ENCODE measurements around the gene UXS1. TPM values are rescaled to one million over a fixed set of nuclear protein-coding genes. Genes with fewer than 3 reads are reported as not detected.

The UXS1 gene
- 67.4 TPM for total RNA-seq

GRCh38 chr2:106193977-106194778 lies at the start of gene UXS1:
TSS of gene UXS1 (minus strand) at chr2:106194301. CDS start at chr2:106194241, 60 bp downstream.

Data from metanephros (tissue), 1 donor.